ENCODE results near the gene RAB21.
"Not testable (repeated sequence)": the region's sequence is repeated elsewhere in the genome, so short reads cannot be mapped to it uniquely, and the experiment has no call there.

Gene RAB21

GRCh38 chr12:71752891-71753290, 1.8 kb upstream of the RAB21 start:
- no peak for DNase-seq (ENCODE audit: low read depth)

DNA sequence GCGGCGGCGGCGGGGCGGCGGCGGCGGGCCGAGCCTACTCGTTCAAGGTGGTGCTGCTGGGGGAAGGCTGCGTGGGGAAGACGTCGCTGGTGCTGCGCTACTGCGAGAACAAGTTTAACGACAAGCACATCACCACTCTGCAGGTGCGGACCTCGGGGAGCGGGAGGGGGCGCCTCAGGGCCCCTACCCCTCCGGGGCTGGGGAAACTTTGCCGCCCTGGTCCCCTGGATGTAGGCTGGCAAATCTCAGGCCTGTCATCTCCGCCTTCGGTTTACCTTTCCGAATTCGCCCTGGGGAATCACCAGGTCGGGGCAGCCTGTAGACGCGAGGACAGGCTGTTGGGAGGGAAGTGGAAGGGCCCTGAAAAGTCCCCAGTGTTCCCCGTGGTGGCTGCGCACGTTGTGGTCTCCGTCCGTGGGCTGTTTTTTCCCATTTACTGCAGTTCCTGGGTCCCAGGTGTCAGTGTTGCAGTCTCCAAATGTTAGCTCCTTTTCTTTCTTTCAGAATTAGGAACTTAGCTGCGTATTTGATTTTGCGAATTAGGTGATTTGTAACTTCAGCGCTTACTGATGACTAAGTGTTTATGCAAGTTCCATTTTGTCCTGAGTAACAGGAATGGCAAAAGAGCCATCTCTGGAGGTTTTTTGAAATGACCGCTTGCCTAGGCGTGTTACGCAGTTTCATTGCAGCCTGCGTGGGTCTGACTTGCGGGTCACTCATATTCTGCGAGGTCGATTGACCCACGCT, 656 bp downstream of the RAB21 start:
- peak; percentile 74 for DNase-seq (ENCODE audit: low read depth)

- DNase-seq (ENCODE audit: low read depth) = peak; percentile 10
These were observed 1.5 kb downstream of the RAB21 start for GRCh38 chr12:71756054-71756690.

GRCh38 chr12:71759941-71760340, 5.3 kb downstream of the RAB21 start:
- no peak for DNase-seq (ENCODE audit: low read depth)

DNA sequence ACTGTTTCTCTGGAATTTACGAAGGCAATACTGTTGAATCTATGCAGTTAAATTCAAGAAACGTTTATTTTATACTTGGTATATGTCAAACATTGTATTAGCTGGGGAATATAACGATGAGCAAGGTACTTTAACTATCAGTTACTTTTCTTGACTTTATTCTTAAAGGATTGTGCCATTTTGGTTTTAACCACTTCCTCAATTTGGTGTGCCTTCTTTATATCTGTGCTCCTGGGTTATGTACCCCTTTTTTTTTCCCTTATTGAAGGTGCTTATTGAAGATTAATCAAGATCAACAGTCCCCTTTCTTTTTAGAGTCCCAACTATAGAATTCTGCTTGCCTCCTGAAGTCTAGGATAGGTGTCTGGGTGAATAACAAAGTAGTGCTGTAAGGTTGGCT, 5.8 kb downstream of the RAB21 start:
- no peak for DNase-seq (ENCODE audit: low read depth)

DNA sequence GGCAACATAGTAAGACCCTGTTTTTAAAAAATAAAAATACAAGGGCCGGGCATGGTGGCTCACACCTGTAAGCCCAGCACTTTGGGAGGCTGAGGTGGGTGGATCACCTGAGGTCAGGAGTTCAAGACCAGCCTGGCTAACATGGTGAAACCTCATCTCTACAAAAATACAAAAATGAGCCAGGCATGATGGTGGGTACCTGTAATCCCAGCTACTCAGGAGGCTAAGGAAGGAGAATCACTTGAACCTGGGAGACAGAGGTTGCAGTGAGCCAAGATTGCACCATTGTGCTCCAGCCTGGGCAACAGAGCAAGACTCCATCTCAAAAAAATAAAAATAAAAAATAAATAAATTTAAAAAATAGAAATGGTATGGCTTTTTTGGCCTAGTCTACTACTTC, 6.7 kb downstream of the RAB21 start:
- DNase-seq (ENCODE audit: low read depth) = not testable (repeated sequence)

DNA sequence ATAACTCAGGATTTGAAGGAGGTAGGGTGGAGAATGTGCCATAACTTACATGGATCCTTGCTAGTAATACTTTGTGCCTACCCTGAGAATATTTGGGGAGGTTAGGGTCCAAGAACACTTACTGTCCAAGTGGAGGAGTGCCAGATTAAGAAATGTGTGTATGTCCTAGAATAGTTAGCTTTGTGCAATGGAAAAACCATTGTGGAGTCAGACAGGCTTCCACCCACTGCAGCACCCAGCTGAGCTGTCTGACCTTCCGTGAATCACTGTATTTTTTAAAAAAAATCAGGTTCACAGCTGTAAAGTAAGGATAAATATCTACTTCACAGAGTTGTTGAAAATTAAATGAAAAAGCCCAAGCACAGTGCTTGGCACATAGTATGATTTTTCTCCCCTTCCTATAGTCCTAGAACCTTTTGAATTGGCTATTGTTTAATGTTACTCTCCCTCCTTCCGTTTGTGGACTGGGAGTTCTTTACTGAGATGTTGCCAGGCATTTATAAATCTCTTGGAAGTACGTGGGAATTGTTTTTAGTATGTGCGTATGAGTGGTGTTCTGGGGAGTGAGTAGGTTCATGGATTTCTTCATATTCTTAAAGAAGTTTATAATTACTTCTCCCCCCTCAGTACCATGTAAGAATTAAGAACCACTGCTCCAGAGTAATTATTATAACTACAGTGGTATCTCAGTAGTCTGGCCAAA, 9.2 kb downstream of the RAB21 start:
- DNase-seq (ENCODE audit: low read depth) = no peak

DNA sequence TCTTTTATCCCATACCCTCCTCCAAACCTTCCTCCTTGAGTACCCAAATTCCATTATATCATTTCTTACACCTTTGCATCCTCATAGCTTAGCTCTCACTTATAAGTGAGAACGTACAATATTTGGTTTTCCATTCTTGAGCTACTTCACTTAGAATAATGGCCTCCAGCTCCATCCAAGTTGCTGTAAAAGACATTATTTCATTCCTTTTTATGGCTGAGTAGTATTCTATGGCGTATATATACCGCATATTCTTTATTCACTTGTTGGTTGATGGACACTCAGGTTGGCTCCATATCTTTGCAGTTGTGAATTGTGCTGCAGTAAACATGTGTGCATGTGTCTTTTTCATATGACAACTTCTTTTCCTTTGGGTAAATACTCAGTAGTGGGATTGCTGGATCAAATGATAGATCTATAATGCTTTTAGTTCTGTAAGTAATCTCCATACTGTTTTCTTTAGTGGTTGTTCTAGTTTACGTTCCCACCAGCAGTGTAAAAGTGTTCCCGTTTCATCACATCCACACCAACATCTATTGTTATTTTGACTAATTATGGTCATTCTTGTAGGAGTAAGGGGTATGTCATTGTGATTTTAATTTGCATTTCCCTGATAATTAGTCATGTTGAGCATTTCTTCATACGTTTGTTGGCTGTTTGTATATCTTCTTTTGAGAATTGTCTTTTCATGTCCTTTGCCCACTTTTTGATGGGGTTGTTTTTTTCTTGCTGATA, 10.1 kb downstream of the RAB21 start:
- DNase-seq (ENCODE audit: low read depth) = no peak

DNA sequence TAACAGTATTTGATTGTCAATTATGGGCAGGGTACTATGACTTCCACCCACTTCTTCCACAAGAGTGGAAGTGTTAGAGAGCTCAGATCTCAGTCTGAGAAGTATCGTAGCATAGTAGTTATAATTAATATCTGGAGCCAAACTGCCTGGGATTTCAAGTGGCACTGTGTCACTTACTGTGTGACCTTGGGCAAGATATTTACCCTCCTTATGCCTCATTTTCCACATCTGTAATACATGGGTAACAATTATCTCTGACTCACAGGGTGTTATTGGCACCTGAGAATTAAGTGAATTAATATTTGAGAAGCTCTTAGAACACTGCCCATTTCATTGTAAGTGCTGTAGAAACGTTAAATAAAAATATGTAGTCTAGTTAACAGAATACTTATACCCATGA, 11.5 kb downstream of the RAB21 start:
- no peak for DNase-seq (ENCODE audit: low read depth)

GRCh38 chr12:71767183-71767582, 12.5 kb downstream of the RAB21 start:
- DNase-seq (ENCODE audit: low read depth) = no peak

DNA sequence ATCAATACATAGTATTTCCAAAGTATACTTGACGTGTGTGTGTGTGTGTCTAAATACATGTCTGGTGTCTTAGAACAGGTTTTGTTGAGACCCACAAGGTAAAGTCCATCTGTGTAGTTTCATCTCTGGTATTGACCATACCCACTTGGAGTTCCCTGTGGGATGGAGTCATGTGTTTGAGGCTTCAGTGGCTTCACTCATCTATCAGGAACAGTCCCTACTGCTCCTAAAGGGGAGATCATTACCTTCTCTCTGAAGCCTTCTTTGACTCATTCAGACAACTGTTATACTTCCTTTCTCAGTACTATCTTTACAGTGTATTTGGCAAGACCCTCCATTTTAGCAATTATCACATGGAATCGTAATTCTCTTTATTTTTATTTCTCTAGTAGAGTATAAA, 14.2 kb downstream of the RAB21 start:
- DNase-seq (ENCODE audit: low read depth) = no peak

DNA sequence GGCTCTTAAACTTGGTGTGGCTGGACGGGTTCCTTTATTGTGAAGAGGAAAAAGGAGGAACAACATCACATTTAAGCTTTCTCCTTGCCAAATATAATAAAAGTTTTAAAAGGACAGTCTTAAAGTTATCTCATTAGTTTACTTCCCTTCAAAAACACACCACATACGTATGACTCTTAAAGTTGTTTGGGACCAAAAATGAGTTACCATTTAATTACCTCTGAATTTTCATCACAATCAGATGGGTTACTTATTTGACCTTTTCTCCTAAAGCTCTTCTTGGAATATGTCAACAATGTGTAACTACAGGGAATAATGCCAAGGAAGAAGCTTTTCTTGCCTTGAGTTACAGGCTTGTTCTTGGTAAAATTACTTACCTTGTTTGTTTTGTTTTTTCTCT, 16.4 kb downstream of the RAB21 start:
- no peak for DNase-seq (ENCODE audit: low read depth)

GRCh38 chr12:71772735-71773134, 18.1 kb downstream of the RAB21 start:
- no peak for DNase-seq (ENCODE audit: low read depth)

DNA sequence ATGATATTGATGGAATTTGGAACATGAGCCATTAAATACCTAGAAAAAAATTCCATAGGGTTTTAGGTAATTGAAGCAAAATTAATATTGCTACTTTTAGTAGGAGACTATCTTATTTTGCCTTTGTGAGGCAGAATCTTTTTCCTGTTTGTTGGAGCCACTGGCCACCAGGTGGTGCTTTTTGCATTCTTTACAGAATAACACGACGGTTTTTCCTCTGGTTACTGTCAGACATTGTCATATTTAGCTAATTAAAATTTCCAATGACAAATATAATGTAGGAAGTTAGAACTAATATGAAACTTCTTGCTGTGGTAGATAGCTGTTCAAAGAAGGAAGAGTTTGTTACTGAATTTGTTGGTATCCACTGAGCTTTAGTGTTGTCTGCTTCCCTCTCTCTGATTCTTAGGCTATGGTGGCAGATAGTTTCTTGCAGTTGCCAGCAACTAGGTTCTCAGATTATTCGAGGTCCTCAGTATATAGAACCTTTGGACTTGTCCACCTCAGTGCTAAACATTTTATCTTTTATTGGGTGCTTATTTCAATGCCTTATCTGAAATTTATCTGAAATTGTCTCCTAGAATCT, 25.7 kb downstream of the RAB21 start:
- peak; percentile 66 for DNase-seq (ENCODE audit: low read depth)

DNA sequence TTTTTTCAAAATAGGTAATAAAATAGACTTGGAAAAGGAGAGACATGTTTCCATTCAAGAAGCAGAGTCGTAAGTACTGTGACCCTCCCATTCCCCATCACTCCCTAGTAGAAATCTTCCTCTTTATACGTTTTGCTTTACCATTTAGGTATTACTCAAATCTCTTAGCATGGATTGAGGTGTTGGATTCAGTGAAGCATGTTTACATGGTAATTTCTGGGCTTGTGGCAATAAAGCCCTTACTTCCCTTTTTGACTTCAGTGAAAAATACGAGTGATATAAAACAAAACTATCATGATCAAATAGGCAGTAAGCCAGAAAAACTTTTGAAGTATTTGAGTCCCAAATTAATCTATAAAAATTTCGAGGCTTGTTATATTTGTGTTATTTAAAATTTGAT, 27.4 kb downstream of the RAB21 start:
- DNase-seq (ENCODE audit: low read depth) = no peak

- no peak for DNase-seq (ENCODE audit: low read depth)
These were observed 32.2 kb downstream of the RAB21 start for GRCh38 chr12:71786829-71787228.

GRCh38 chr12:71787580-71787979, 32.9 kb downstream of the RAB21 start:
- no peak for DNase-seq (ENCODE audit: low read depth)

DNA sequence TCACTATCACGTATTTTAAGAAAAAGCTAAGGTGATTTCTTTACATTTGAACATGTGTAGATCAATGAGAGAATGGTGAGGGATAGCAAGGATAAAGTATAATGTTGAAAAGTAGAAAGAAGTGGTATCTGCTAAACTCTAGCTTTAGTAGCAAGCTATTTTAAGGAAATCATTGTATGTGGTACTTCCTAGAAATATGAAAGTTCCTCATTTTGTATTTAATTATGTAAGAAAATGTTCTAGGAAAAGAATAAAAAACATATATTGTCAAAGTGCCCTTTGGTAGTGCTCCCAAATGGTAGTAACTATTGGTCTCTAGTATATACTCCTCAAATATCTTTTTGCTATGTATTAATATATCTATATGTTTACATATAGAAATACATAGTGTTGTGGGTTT, 35.7 kb downstream of the RAB21 start:
- no peak for DNase-seq (ENCODE audit: low read depth)

- DNase-seq (ENCODE audit: low read depth) = no peak
These were observed 36.9 kb downstream of the RAB21 start for GRCh38 chr12:71791473-71792150.

DNA sequence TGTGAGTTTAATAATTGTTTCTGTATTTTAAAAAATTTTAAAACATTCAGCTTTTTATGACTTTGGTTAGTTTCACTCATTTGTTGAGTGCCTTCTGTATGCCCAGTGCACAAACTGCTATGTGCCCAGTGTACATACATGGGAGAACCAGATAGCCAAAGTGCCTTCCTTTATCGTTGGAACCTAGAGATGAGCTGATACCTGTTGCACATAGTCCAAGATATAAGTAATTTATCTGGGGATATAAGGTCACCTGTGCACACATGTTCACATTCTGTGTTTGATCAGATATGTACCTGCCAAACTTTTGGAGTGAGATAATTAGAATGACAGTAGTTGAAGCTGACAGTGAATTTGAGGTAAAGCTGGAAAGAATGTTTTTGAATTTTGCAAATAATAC, 37.9 kb downstream of the RAB21 start:
- no peak for DNase-seq (ENCODE audit: low read depth)

DNA sequence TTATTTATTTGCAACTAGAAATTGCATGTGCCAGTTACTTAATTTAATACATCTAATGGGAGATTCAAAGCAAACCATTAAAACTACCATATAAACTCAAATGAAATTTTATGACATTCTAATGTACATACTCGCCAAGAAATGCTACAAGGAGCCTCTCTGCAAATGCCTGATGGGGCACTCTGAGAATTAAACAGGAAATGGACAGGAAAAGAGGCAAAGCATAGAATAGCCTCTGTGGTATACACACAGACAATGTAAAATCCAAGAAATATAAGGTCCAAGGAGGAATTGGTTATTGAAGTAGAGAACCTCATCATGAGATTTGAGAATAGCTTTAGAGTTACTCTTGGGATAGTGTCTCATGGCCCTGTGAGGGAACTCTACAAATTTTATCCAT, 41.2 kb downstream of the RAB21 start:
- no peak for DNase-seq (ENCODE audit: low read depth)

- DNase-seq (ENCODE audit: low read depth) = no peak
These were observed 42.9 kb downstream of the RAB21 start for GRCh38 chr12:71797531-71797930.

Data from ELR (cell line).